B cell (primary cell): ENCODE data around the gene LMO1. TPM values are rescaled to one million over a fixed set of nuclear protein-coding genes. Genes with fewer than 3 reads are reported as not detected.

ENCODE experiments used
- ATAC-seq: fragments of 200-7000 bp; cut with Tn5 transposase; one replicate; pipeline ENCODE4 v1.10.0; 2021; ENCODE audit warnings: low read depth, mild to moderate bottlenecking, moderate number of reproducible peaks, moderate library complexity
- CTCF ChIA-PET: fragments of 350-600 bp; sonication (Branson Sonifier 250); formaldehyde crosslinking; loops from one replicate; lab custom pipeline; 2021; ENCODE audit warnings: antibody characterized with exemption, inconsistent platforms; lab: Charles Lee
- POLR2A ChIA-PET: fragments of 350-600 bp; sonication (Branson Sonifier 250); formaldehyde crosslinking; loops from one replicate; lab custom pipeline; 2021; ENCODE audit warnings: antibody characterized with exemption; lab: Charles Lee
- DNase-seq: peaks from one replicate; pipeline ENCODE4 v3.0.0; 2013
- H2AFZ ChIP-seq: 2 replicates; pipeline ENCODE4 v1.6.1; 2012; ENCODE audit warnings: mild to moderate bottlenecking, low read depth, low read length; ENCODE audit not compliant: insufficient read depth, poor library complexity, severe bottlenecking
- H3K27ac ChIP-seq, 2 donors: 1 replicate in 1 of 2; 2 replicates in 1 of 2; pipeline ENCODE4 v1.5.1; 2012 to 2013; ENCODE audit warnings: low read length in 2 of 2, mild to moderate bottlenecking in 2 of 2, moderate library complexity in 1 of 2
- H3K27me3 ChIP-seq, 4 experiments: fragments of 200-600 bp in 1 of 4; sonication (generic) in 1 of 4; replicated peaks in 1 of 4; 1 replicate in 2 of 4; 2 replicates in 2 of 4; pipeline versions ENCODE4 v1.6.1 to v1.7.0; 2013 to 2016; ENCODE audit warnings: low read length in 3 of 4, mild to moderate bottlenecking in 2 of 4, mixed read lengths in 1 of 4, moderate library complexity in 1 of 4; ENCODE audit not compliant: insufficient read depth in 4 of 4, control insufficient read depth in 3 of 4; ENCODE audit errors: control extremely low read depth in 1 of 4
- H3K36me3 ChIP-seq, 2 experiments: replicated peaks in 1 of 2; 1 replicate in 1 of 2; 2 replicates in 1 of 2; pipeline versions ENCODE4 v1.6.1 to v1.7.1; 2013; ENCODE audit warnings: low read length in 1 of 2; ENCODE audit not compliant: insufficient read depth in 2 of 2, control insufficient read depth in 1 of 2; ENCODE audit errors: control extremely low read depth in 1 of 2, extremely low read depth in 1 of 2
- H3K4me1 ChIP-seq, 2 donors: fragments of 200-600 bp in 1 of 2; sonication (generic) in 1 of 2; 1 replicate in 1 of 2; 2 replicates in 1 of 2; pipeline versions ENCODE4 v1.5.1 to v1.6.1; 2013 to 2017; ENCODE audit warnings: low read length in 2 of 2; ENCODE audit not compliant: control insufficient read depth in 2 of 2, insufficient read depth in 2 of 2
- H3K4me2 ChIP-seq: replicated peaks from 2 replicates; pipeline ENCODE3; 2012; ENCODE audit warnings: mild to moderate bottlenecking, low read depth, low read length; ENCODE audit not compliant: poor library complexity, severe bottlenecking
- H3K4me3 ChIP-seq, 5 experiments: fragments of 200-600 bp in 1 of 5; sonication (generic) in 1 of 5; 1 replicate in 3 of 5; 2 replicates in 2 of 5; pipeline versions ENCODE4 v1.5.1 to v1.7.0; 2011 to 2016; ENCODE audit warnings: low read length in 4 of 5, mild to moderate bottlenecking in 4 of 5, low read depth in 2 of 5, control low read depth in 1 of 5, moderate library complexity in 1 of 5; ENCODE audit not compliant: insufficient read depth in 1 of 5; ENCODE audit errors: control extremely low read depth in 1 of 5, extremely low read depth in 1 of 5
- H3K79me2 ChIP-seq: fragments of 200-600 bp; sonication (generic); one replicate; pipeline ENCODE4 v1.6.0; 2016; ENCODE audit warnings: low read length; ENCODE audit not compliant: control insufficient read depth, insufficient read depth
- H3K9ac ChIP-seq: fragments of 200-600 bp; sonication (generic); 2 replicates; pipeline ENCODE4 v1.6.1; 2017; ENCODE audit warnings: mild to moderate bottlenecking, low read length, moderate library complexity
- H3K9me3 ChIP-seq, 3 donors: one replicate each; pipeline versions ENCODE4 v1.6.1 to v1.7.1; 2013; ENCODE audit warnings: low read length in 2 of 3; ENCODE audit not compliant: control insufficient read depth in 2 of 3, insufficient read depth in 1 of 3; ENCODE audit errors: control extremely low read depth in 1 of 3
- H4K20me1 ChIP-seq: 2 replicates; pipeline ENCODE4 v1.6.0; 2012; ENCODE audit warnings: mild to moderate bottlenecking, low read length; ENCODE audit not compliant: insufficient read depth, control insufficient read depth, poor library complexity, severe bottlenecking
- H3K27ac Mint-ChIP-seq: one replicate; pipeline ENCODE4 v1.8.0; 2021; ENCODE audit warnings: mixed read lengths
- H3K27me3 Mint-ChIP-seq: one replicate; pipeline ENCODE4 v1.8.0; 2021; ENCODE audit warnings: mixed read lengths
- H3K4me1 Mint-ChIP-seq: one replicate; pipeline ENCODE4 v1.8.0; 2021; ENCODE audit warnings: mixed read lengths
- H3K4me3 Mint-ChIP-seq: one replicate; pipeline ENCODE4 v1.8.0; 2021; ENCODE audit warnings: mixed read lengths
- H3K9me3 Mint-ChIP-seq: one replicate; pipeline ENCODE4 v1.8.0; 2022; ENCODE audit warnings: mixed read lengths; ENCODE audit not compliant: insufficient read depth
- CTCF ChIP-seq: fragments of 200-600 bp; IDR thresholded peaks from one replicate; pipeline ENCODE4 v1.8.0; 2022; ENCODE audit warnings: antibody characterized with exemption, mild to moderate bottlenecking
- EZH2 ChIP-seq: IDR thresholded peaks from 2 replicates; pipeline ENCODE4 v1.6.1; 2012; ENCODE audit warnings: borderline replicate concordance, low read depth, mild to moderate bottlenecking, moderate library complexity, low read length; ENCODE audit not compliant: insufficient read depth, poor library complexity, severe bottlenecking
- WGBS: methylation state at CpG from one replicate; pipeline ENCODE4 v1.1.5; 2013; ENCODE audit warnings: missing lambda C conversion rate; ENCODE audit not compliant: insufficient coverage; 5-methylcytosine and 5-hydroxymethylcytosine counted together
- intact Hi-C: fragments of 100-400 bp; cut with micrococcal nuclease; formaldehyde crosslinking; loops from one replicate; pipeline ENCODE4 v1.10.0; 2022
- polyA plus RNA-seq: library from polyadenylated mRNA; depleted of rRNA; stranded (reverse); fragments of >200 nt; gene quantifications from 2 replicates; pipeline ENCODE4 v1.2.3, GENCODE V29; 2012
- total RNA-seq, 2 donors: library from RNA; stranded (reverse); fragments of 120-200 nt in 1 of 2; gene quantifications; 1 replicate in 1 of 2; 2 replicates in 1 of 2; pipeline versions ENCODE4 v1.2.3 to v1.2.4, GENCODE V29; 2013 to 2022

The LMO1 gene
- total and polyA plus RNA-seq, 2 donors (not counting 1 experiment from before 2014, with no cell fraction given): 0.22 TPM; not detected in 1

GRCh38 chr11:8311366-8311765, 47.7 kb upstream of the LMO1 start:
- 82% methylated on average over 6 of the region's 10 CpGs for WGBS
- H3K9me3 ChIP-seq: no peaks in the 10 kb centered on the region
- peaks cover 0 to 2% (median 0%) of the 10 kb centered on the region in 4 experiments for H3K27me3 ChIP-seq
- Mint-ChIP-seq H3K27me3 (no peaks in the 10 kb centered on the region), H3K9me3 (no peaks in the 10 kb centered on the region), H3K4me3 (no peak overlapping the region), H3K4me1 (no peaks in the 10 kb centered on the region), H3K27ac (no peak overlapping the region)
- H3K9ac ChIP-seq: no peak overlapping the region
- H3K4me3 ChIP-seq: no peak overlapping the region
- TF ChIP-seq EZH2 (no peak), CTCF (no peak)
- H3K4me1 ChIP-seq: no peaks in the 10 kb centered on the region
- no peak overlapping the region for H2AFZ ChIP-seq
- intact Hi-C loops: no loop called here
- no peak overlapping the region for H3K27ac ChIP-seq
- H3K36me3 ChIP-seq: no peaks in the 10 kb centered on the region
- H3K79me2 ChIP-seq: no peaks in the 10 kb centered on the region
- no peak for DNase-seq
- ChIA-PET CTCF (no interaction called here), POLR2A (no interaction called here)
- H3K4me2 ChIP-seq: no peak overlapping the region
- ATAC-seq: no peak
- no peaks in the 10 kb centered on the region for H4K20me1 ChIP-seq

- H3K4me3 ChIP-seq: no peak overlapping the region
- H3K9ac ChIP-seq: no peak overlapping the region
- no peak for TF ChIP-seq EZH2
- TF ChIP-seq CTCF: no peak
- H3K27ac ChIP-seq: no peak overlapping the region
- 93% methylated on average over 11 of the region's 11 CpGs for WGBS
- H3K4me2 ChIP-seq: no peak overlapping the region
- H4K20me1 ChIP-seq: no peaks in the 10 kb centered on the region
- H3K27ac Mint-ChIP-seq: no peak overlapping the region
- H3K36me3 ChIP-seq: no peaks in the 10 kb centered on the region
- CTCF ChIA-PET: no interaction called here
- H3K4me1 Mint-ChIP-seq: no peaks in the 10 kb centered on the region
- intact Hi-C loops: no loop called here
- peaks cover 0 to 2% (median 0%) of the 10 kb centered on the region in 4 experiments for H3K27me3 ChIP-seq
- no peaks in the 10 kb centered on the region for H3K9me3 ChIP-seq
- POLR2A ChIA-PET: no interaction called here
- no peak overlapping the region for H3K4me3 Mint-ChIP-seq
- no peaks in the 10 kb centered on the region for H3K4me1 ChIP-seq
- no peaks in the 10 kb centered on the region for H3K9me3 Mint-ChIP-seq
- H2AFZ ChIP-seq: no peak overlapping the region
- H3K79me2 ChIP-seq: no peaks in the 10 kb centered on the region
- H3K27me3 Mint-ChIP-seq: no peaks in the 10 kb centered on the region
- ATAC-seq (no peak), DNase-seq (no peak)
These were observed 47.1 kb upstream of the LMO1 start for GRCh38 chr11:8310743-8311298.
